ENCODE measurements around the gene MOV10L1. TPM values are rescaled to one million over a fixed set of nuclear protein-coding genes. Genes with fewer than 3 reads are reported as not detected.

Gene MOV10L1
- total and polyA plus RNA-seq, 2 experiments from 2014 or later = 0.73 to 1.8 TPM

- TF ChIP-seq CTCF (conservative IDR thresholded peaks at IDR 0.05; ENCODE audit: low read depth in 2 of 2) = no peak
- no peak for TF ChIP-seq CREB1 (CRISPR knock-in tag; IDR thresholded peaks at IDR 0.05; ENCODE audit: low read depth)
- no peak for TF ChIP-seq NANOG (IDR thresholded peaks at IDR 0.05; ENCODE audit: borderline replicate concordance)
Observed at GRCh38 chr22:50068096-50068495, 21.7 kb upstream of the MOV10L1 start (continued).

GRCh38 chr22:50070366-50070765, 19.4 kb upstream of the MOV10L1 start:
- H3K4me1 ChIP-seq (ENCODE audit: insufficient read depth) = no peaks in the 10 kb centered on the region
- no peak for TF ChIP-seq JUNB (IDR thresholded peaks at IDR 0.05; ENCODE audit: unreplicated experiment)
- TF ChIP-seq CREB1 (CRISPR knock-in tag; IDR thresholded peaks at IDR 0.05; ENCODE audit: low read depth) = no peak
- TF ChIP-seq ZNF462 (CRISPR knock-in tag; IDR thresholded peaks at IDR 0.05) = no peak
- no peak for TF ChIP-seq CTCF (conservative IDR thresholded peaks at IDR 0.05; ENCODE audit: low read depth in 2 of 2)
- no peak for TF ChIP-seq EZH2phosphoT487 (IDR thresholded peaks at IDR 0.05; ENCODE audit: unreplicated experiment)
- H4K20me1 ChIP-seq (replicated peaks; ENCODE audit: insufficient read depth) = no peaks in the 10 kb centered on the region
- no peak overlapping the region for H3K4me2 ChIP-seq
- peaks cover 3% of the 10 kb centered on the region; the same call in 1 of the 3 replicates for H3K9me3 Mint-ChIP-seq
- H3K4me3 ChIP-seq = no peak overlapping the region
- no peaks in the 10 kb centered on the region for H3K27me3 ChIP-seq (ENCODE audit: insufficient read depth)
- no peaks in the 10 kb centered on the region for H3K9me2 ChIP-seq (ENCODE audit: insufficient read depth)
- no peaks in the 10 kb centered on the region for H3K4me1 Mint-ChIP-seq
- H3K27ac ChIP-seq (ENCODE audit: low read depth) = no peak overlapping the region
- no peak for DNase-seq (ENCODE audit: low spot score)
- H2AFZ ChIP-seq = no peak overlapping the region
- H3K36me3 Mint-ChIP-seq (ENCODE audit: low read depth) = no peaks in the 10 kb centered on the region
- H3K4me3 Mint-ChIP-seq = no peak overlapping the region
- H3K27ac Mint-ChIP-seq = no peak overlapping the region
- no peaks in the 10 kb centered on the region for H3F3A ChIP-seq (replicated peaks; ENCODE audit: low read depth)
- H3K79me2 ChIP-seq (replicated peaks; ENCODE audit: insufficient read depth) = no peaks in the 10 kb centered on the region
- peaks cover 14% of the 10 kb centered on the region for H3K27me3 Mint-ChIP-seq (ENCODE audit: insufficient read depth, low read depth, poor library complexity)
- ATAC-seq = no peak
- no peaks in the 10 kb centered on the region for H3K36me3 ChIP-seq (ENCODE audit: insufficient read depth)

All from GM23338 (cell line).